Mononuclear cell (primary cell): ENCODE data around the gene HCAR2. TPM values are rescaled to one million over a fixed set of nuclear protein-coding genes. Genes with fewer than 3 reads are reported as not detected.
"Not testable (repeated sequence)": the region's sequence is repeated elsewhere in the genome, so short reads cannot be mapped to it uniquely, and the experiment has no call there.

Experiments
- H3K27me3 ChIP-seq: 2 replicates; pipeline ENCODE4 v1.6.0; 2011; ENCODE audit warnings: low read length, control low read depth; ENCODE audit not compliant: insufficient read depth
- H3K4me1 ChIP-seq: 2 replicates; pipeline ENCODE4 v1.5.1; 2011; ENCODE audit warnings: mild to moderate bottlenecking, low read length, control low read depth; ENCODE audit not compliant: insufficient read depth
- H3K4me3 ChIP-seq: 2 replicates; pipeline ENCODE4 v1.5.1; 2011; ENCODE audit warnings: mild to moderate bottlenecking, low read length, moderate library complexity
- H3K9me3 ChIP-seq: 2 replicates; pipeline ENCODE4 v1.5.1; 2011; ENCODE audit warnings: low read depth, mild to moderate bottlenecking, control low read depth, low read length
- total RNA-seq: library from RNA; depleted of rRNA; stranded (reverse); fragments of >200 nt; gene quantifications from one replicate; pipeline ENCODE4 v1.2.3, GENCODE V29; 2012

Gene HCAR2
- total RNA-seq, 1 donor: 15.4 TPM

DNA sequence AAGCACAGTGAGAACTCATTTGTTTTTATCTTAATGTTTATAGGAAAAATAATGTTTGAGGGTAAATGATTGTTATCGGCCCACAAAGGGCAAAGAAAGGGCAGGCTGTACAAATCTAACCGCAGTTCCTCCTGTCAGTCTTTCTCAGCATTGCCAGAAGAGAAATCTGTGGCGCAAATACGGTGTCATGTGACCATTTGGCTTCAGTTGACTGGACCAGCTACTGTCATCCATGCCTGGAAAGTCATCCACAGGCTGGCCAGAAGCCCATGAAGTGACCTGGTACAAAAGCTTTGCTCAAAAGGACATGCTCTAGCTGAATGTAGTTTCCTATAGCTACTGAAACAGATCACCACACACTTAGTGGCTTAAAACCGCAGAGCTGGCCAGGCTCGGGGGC is 43.6 kb downstream of the HCAR2 start:
- H3K9me3 ChIP-seq: no peaks in the 10 kb centered on the region
- H3K4me3 ChIP-seq: no peak overlapping the region
- H3K4me1 ChIP-seq: peaks cover 8% of the 10 kb centered on the region
- H3K27me3 ChIP-seq: no peaks in the 10 kb centered on the region

DNA sequence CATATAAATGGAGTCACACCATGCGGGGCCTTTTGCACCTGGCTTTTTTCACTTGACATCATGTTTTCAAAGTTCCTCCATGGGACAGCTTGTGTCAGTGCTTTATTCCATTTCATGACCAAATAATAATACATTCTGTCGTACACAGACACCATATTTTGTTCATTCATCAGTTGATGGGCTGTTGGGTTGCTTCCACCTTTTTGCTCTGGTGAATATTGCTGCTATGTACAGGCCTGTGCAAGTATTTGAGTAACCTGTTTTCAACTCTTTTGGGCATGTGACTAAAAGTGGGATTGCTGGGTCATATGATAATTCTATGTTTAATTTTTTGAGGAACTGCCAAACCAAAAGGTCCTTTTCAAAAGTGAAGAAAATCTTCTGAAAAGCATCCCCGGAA is 46.9 kb downstream of the HCAR2 start:
- no peak overlapping the region for H3K4me3 ChIP-seq
- peaks cover 8% of the 10 kb centered on the region for H3K4me1 ChIP-seq
- H3K9me3 ChIP-seq: no peaks in the 10 kb centered on the region
- H3K27me3 ChIP-seq: no peaks in the 10 kb centered on the region

DNA sequence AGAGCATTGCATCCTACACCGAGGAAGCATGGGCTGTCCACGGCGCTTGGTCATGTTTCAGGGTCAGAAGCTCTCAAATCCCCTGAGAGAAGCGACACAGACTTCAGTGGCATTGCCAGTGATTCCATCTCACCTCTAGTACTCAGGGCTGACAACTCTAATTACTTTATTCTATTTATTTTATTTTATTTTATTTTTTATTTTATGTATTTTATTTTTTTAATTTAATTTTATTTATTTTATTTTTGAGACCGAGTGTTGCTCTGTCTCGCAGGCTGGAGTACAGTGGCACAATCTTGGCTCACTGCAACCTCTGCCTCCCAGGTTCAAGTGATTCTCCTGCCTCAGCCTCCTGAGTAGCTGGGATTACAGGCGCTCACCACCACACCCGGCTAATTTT is 49.9 kb downstream of the HCAR2 start:
- H3K4me3 ChIP-seq, H3K9me3 ChIP-seq, H3K27me3 ChIP-seq: not testable (repeated sequence)
- H3K4me1 ChIP-seq: peaks cover 17% of the 10 kb centered on the region

DNA sequence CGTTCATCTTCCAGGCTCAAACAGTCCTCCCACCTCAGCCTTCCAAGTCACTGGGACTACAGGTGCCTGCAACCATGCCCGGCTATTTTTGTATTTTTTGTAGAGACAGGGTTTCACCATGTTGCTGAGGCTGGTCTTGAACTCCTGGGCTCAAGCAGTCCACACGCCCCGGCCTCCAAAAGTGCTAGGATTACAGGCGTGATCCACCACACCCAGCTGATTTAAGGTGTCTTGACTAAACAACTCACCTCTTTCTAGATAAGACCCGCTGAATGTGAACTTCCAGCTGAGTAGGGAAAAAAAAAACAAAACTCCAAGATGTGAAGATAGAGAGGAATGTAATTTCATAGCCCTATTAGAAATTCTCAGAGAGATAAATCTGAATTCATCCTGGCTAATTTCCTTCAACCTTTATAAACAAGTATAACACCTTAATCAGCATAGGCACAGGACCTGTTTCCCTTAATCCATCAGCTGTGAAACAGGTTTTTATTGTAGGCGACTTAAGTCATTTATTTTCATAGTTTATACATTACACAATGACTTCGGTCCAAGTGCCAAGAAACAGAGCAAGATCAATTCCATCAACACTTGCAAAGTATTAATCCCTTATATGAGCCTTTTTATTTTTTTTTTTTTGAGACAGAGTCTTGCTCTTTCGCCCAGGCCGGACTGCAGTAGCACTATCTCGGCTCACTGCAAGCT is 51.5 kb downstream of the HCAR2 start:
- Histone ChIP-seq H3K4me1 (peaks cover 28% of the 10 kb centered on the region), H3K27me3 (no peaks in the 10 kb centered on the region), H3K4me3 (no peak overlapping the region), H3K9me3 (no peaks in the 10 kb centered on the region)

Other genes starting within 250 kb of the HCAR2 start
- 52.9 TPM for gene ZCCHC8, start 202.4 kb downstream of the HCAR2 start, total RNA-seq
- gene RSRC2, start 176.4 kb downstream of the HCAR2 start, total RNA-seq: 258 TPM
- 26.2 TPM for gene KNTC1, start 176.1 kb downstream of the HCAR2 start, total RNA-seq
- 25.9 TPM for gene HCAR3, start 13.5 kb upstream of the HCAR2 start, total RNA-seq
- not detected for gene HCAR1, start 27.5 kb upstream of the HCAR2 start, total RNA-seq
- gene DENR, start 49.5 kb upstream of the HCAR2 start, total RNA-seq: 23.0 TPM
- gene CCDC62, start 71.2 kb upstream of the HCAR2 start, total RNA-seq: 2.5 TPM
- gene HIP1R, start 132.1 kb upstream of the HCAR2 start, total RNA-seq: 76.3 TPM
- gene VPS37B, start 192.8 kb upstream of the HCAR2 start, total RNA-seq: 78.3 TPM